Lower lobe of right lung (tissue), 2 donors: ENCODE data around the gene RASSF4. TPM values are rescaled to one million over a fixed set of nuclear protein-coding genes. Genes with fewer than 3 reads are reported as not detected.

Experiments
- ATAC-seq, 2 donors: fragments of 200-7000 bp; cut with Tn5 transposase; one replicate each; pipeline ENCODE4 v1.9.1; 2020 to 2022; ENCODE audit warnings: mild to moderate bottlenecking in 2 of 2, moderate library complexity in 2 of 2
- DNase-seq: peaks from one replicate; pipeline ENCODE4 v3.0.0-alpha.2; 2020
- H3K27ac ChIP-seq: fragments of 200-600 bp; one replicate; pipeline ENCODE4 v1.8.0; 2022
- H3K27me3 ChIP-seq: fragments of 200-600 bp; one replicate; pipeline ENCODE4 v1.8.0; 2022; ENCODE audit warnings: low read depth
- H3K36me3 ChIP-seq: fragments of 200-600 bp; one replicate; pipeline ENCODE4 v1.8.0; 2022; ENCODE audit warnings: mild to moderate bottlenecking
- H3K4me1 ChIP-seq: fragments of 200-600 bp; one replicate; pipeline ENCODE4 v1.8.0; 2022
- H3K4me3 ChIP-seq: fragments of 200-600 bp; one replicate; pipeline ENCODE4 v1.8.0; 2022; ENCODE audit warnings: mild to moderate bottlenecking
- H3K9me3 ChIP-seq: fragments of 200-600 bp; one replicate; pipeline ENCODE4 v1.8.0; 2022
- intact Hi-C: fragments of 100-400 bp; cut with DNase I; formaldehyde crosslinking; loops from one replicate; pipeline ENCODE4 v1.11.0; 2022
- total RNA-seq: library from RNA; stranded (reverse); fragmentation: NEBNext Ultra II Directional; extraction: Animal tissue kit (Norgen Biotek cat#: 25700); gene quantifications from one replicate; pipeline ENCODE4 v1.2.1, GENCODE V29; 2021
- TF ChIP-seq, protein P1 (sequence below): fragments of 200-600 bp; IDR thresholded peaks from one replicate; pipeline ENCODE4 v1.8.0; 2022; ENCODE audit warnings: antibody characterized with exemption, mild to moderate bottlenecking
- donor health status: DM: no; HTN: yes; CAD: no; lungs with severe emphysema.

RASSF4 gene
- total RNA-seq, 1 donor from 2014 or later, result 49.0 TPM

DNA sequence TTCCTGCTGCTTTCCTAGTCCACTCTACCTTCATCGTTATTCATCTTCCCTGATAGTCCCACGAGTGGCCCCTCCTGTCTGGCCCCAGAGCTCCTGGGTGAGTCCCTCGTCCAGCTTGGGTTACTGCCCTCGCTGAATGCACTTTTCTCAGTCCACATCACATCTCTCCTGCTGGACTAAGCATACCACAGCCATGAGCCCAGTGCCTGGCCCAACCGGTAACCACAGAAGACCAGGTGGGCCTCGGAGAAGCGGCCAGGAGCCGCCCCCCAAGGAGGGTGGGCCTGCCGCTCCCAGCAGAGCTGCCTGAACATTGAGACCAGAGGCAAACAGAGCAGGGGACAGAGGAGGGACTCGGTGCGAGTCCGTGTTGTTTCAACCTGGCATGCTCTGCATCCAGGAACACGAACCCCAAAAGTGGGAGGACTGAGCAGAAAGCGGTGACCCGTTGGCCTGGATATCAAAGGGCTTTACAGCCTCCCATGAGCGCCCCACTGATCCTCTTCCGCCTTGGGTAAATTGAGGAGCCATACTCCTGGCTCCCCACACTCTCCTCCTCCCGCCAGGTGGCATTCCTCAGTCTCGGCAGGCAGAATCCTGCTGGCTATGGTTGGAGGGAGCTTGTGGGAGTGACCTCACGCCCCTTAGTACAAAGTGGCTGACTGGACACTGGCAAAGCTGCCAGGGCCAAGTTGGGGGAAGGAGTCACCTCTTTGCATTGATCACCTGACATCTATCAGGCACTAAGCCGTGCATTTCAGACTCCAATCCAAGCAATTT is 35.2 kb upstream of the RASSF4 start:
- H3K9me3 ChIP-seq, result no peaks in the 10 kb centered on the region
- no peaks in the 10 kb centered on the region for H3K4me1 ChIP-seq
- H3K27ac ChIP-seq, result no peak overlapping the region
- DNase-seq, result no peak
- no peaks in the 10 kb centered on the region for H3K27me3 ChIP-seq
- no peak overlapping the region for H3K4me3 ChIP-seq
- TF ChIP-seq, protein P1, sequence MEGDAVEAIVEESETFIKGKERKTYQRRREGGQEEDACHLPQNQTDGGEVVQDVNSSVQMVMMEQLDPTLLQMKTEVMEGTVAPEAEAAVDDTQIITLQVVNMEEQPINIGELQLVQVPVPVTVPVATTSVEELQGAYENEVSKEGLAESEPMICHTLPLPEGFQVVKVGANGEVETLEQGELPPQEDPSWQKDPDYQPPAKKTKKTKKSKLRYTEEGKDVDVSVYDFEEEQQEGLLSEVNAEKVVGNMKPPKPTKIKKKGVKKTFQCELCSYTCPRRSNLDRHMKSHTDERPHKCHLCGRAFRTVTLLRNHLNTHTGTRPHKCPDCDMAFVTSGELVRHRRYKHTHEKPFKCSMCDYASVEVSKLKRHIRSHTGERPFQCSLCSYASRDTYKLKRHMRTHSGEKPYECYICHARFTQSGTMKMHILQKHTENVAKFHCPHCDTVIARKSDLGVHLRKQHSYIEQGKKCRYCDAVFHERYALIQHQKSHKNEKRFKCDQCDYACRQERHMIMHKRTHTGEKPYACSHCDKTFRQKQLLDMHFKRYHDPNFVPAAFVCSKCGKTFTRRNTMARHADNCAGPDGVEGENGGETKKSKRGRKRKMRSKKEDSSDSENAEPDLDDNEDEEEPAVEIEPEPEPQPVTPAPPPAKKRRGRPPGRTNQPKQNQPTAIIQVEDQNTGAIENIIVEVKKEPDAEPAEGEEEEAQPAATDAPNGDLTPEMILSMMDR, result no peak
- intact Hi-C loops, result no loop called here
- H3K36me3 ChIP-seq, result no peaks in the 10 kb centered on the region
- no peak for ATAC-seq

GRCh38 chr10:44925224-44925623 is 34.4 kb upstream of the RASSF4 start:
- Histone ChIP-seq H3K27ac (no peak overlapping the region), H3K4me3 (no peak overlapping the region), H3K27me3 (no peaks in the 10 kb centered on the region), H3K36me3 (no peaks in the 10 kb centered on the region), H3K9me3 (no peaks in the 10 kb centered on the region), H3K4me1 (no peaks in the 10 kb centered on the region)
- TF ChIP-seq, protein P1, result no peak
- DNase-seq (no peak), ATAC-seq (peak in 1 of 2 donors; percentile 11)
- intact Hi-C loops, result no loop called here

GRCh38 chr10:44925811-44926750 is 33.5 kb upstream of the RASSF4 start:
- H3K4me1 ChIP-seq, result no peaks in the 10 kb centered on the region
- TF ChIP-seq, protein P1, result no peak
- no peak overlapping the region for H3K27ac ChIP-seq
- H3K27me3 ChIP-seq, result no peaks in the 10 kb centered on the region
- DNase-seq, result no peak
- no peaks in the 10 kb centered on the region for H3K36me3 ChIP-seq
- no peak for ATAC-seq
- H3K9me3 ChIP-seq, result no peaks in the 10 kb centered on the region
- H3K4me3 ChIP-seq, result no peak overlapping the region
- intact Hi-C loops, result no loop called here

DNA sequence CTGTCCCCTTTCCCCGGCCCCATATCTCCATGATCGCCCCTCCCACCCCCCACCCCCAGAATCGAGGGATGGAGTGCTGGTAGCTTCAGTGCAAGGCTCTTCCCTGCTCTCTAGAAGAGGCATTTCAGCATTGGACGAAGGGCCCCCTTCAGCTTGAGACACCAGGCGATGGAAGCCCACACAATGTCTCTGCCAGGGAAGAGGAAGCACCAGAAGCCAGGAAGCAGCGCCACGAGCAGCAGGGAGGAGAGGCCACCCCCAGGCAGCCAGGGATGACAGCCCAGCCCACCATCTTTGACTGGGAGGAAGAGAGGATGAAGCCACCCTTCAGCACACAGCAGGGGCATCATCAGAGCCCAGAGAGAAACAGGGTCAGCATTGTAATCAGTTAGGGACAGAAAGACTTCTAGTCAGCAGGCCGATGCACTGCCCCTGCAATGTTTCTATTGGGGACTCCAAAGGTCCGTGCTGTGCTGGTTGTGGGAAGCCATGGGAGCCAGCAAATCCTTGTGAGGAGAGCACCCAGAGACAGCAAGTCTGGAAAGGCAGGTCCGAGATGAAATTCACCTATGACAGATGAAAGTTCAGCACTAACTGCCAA is 32.8 kb upstream of the RASSF4 start:
- no peaks in the 10 kb centered on the region for H3K36me3 ChIP-seq
- H3K9me3 ChIP-seq, result no peaks in the 10 kb centered on the region
- H3K27ac ChIP-seq, result no peak overlapping the region
- no peak overlapping the region for H3K4me3 ChIP-seq
- intact Hi-C loops, result no loop called here
- ATAC-seq (no peak), DNase-seq (no peak)
- no peaks in the 10 kb centered on the region for H3K4me1 ChIP-seq
- no peaks in the 10 kb centered on the region for H3K27me3 ChIP-seq
- TF ChIP-seq, protein P1, result no peak

- intact Hi-C loops, result no loop called here
These were observed 32.2 kb upstream of the RASSF4 start for GRCh38 chr10:44927352-44927751.

More at GRCh38 chr10:44927352-44927751, 32.2 kb upstream of the RASSF4 start:
- TF ChIP-seq, protein P1, result no peak
- Histone ChIP-seq H3K9me3 (no peaks in the 10 kb centered on the region), H3K4me3 (no peak overlapping the region), H3K36me3 (no peaks in the 10 kb centered on the region), H3K27me3 (no peaks in the 10 kb centered on the region), H3K27ac (no peak overlapping the region), H3K4me1 (no peaks in the 10 kb centered on the region)
- ATAC-seq, result peak in 1 of 2 donors; percentile 34
- no peak for DNase-seq
